CD4-positive, alpha-beta T cell treated with Interleukin-17A for 1 hour (primary cell): Measurements from ENCODE around the gene SMIM23.
"Not testable (repeated sequence)": the region's sequence is repeated elsewhere in the genome, so short reads cannot be mapped to it uniquely, and the experiment has no call there.

ENCODE experiments used
- DNase-seq: peaks from one replicate; pipeline ENCODE4 v3.0.0-alpha.2; 2020

Gene SMIM23

GRCh38 chr5:171774418-171774817 is 11.2 kb upstream of the SMIM23 start:
- DNase-seq = no peak

- no peak for DNase-seq
Observed at GRCh38 chr5:171776213-171776612, 9.4 kb upstream of the SMIM23 start.

GRCh38 chr5:171776770-171777759 is 8.6 kb upstream of the SMIM23 start:
- no peak for DNase-seq

GRCh38 chr5:171781744-171782143 is 3.9 kb upstream of the SMIM23 start:
- DNase-seq = not testable (repeated sequence)

GRCh38 chr5:171782332-171782966 is 3.2 kb upstream of the SMIM23 start:
- no peak for DNase-seq

- no peak for DNase-seq
Observed at GRCh38 chr5:171783051-171783450, 2.6 kb upstream of the SMIM23 start.

- DNase-seq = no peak
Observed at GRCh38 chr5:171789353-171789752, 3.7 kb downstream of the SMIM23 start.

- no peak for DNase-seq
Observed at GRCh38 chr5:171790408-171790807, 4.8 kb downstream of the SMIM23 start.

GRCh38 chr5:171794470-171794960 is 8.9 kb downstream of the SMIM23 start:
- no peak for DNase-seq

GRCh38 chr5:171795381-171795780 is 9.8 kb downstream of the SMIM23 start:
- no peak for DNase-seq

- no peak for DNase-seq
Observed at GRCh38 chr5:171796436-171796835, 10.8 kb downstream of the SMIM23 start.

- DNase-seq = no peak
Observed at GRCh38 chr5:171797543-171797942, 11.9 kb downstream of the SMIM23 start.

- DNase-seq = no peak
Observed at GRCh38 chr5:171798418-171798817, 12.8 kb downstream of the SMIM23 start.

- no peak for DNase-seq
Observed at GRCh38 chr5:171801839-171802238, 16.2 kb downstream of the SMIM23 start.

- DNase-seq = no peak
Observed at GRCh38 chr5:171805746-171806145, 20.1 kb downstream of the SMIM23 start.

GRCh38 chr5:171806976-171807747 is 21.5 kb downstream of the SMIM23 start:
- DNase-seq = no peak

- DNase-seq = no peak
Observed at GRCh38 chr5:171808453-171808852, 22.8 kb downstream of the SMIM23 start.

GRCh38 chr5:171808951-171809350 is 23.3 kb downstream of the SMIM23 start:
- DNase-seq = no peak

GRCh38 chr5:171810227-171810626 is 24.6 kb downstream of the SMIM23 start:
- DNase-seq = no peak

GRCh38 chr5:171813270-171813669 is 27.7 kb downstream of the SMIM23 start:
- DNase-seq = no peak

- no peak for DNase-seq
Observed at GRCh38 chr5:171813813-171814490, 28.3 kb downstream of the SMIM23 start.

- no peak for DNase-seq
Observed at GRCh38 chr5:171816666-171817065, 31.0 kb downstream of the SMIM23 start.

GRCh38 chr5:171820561-171820960 is 34.9 kb downstream of the SMIM23 start:
- DNase-seq = no peak
